ENCODE data around the gene ZFR2. TPM values are rescaled to one million over a fixed set of nuclear protein-coding genes. Genes with fewer than 3 reads are reported as not detected.

The ZFR2 gene
- total RNA-seq, 1 experiment from 2014 or later = not detected

DNA sequence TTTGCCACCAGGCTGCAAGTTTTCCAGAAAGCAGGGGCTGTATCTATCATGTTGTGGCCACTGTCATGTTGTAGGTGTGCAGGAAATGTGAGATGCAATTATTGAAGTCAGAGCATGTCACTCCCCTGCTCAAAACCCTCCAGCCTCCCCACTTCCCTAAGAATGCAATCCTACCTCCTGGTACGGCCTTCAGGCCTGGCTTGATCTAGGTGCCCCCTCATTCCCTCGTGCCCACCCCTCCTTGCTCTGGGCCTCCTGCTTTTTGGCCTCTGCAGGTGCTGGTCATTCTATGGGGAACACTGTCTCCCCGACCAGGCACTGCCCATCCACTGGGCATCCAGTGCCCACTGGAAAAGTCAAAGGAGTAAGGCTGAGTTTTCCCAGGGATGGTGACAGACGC lies 54.2 kb downstream of the ZFR2 start:
- ChIA-PET POLR2A (no interaction called here), CTCF (interaction anchor here (0.7 kb wide), 1 partner anchor 14 kb away, joined by 3 read pairs; no protein-coding TSS in a partner anchor)
- no peaks in the 10 kb centered on the region for H3K9me3 Mint-ChIP-seq (ENCODE audit: unreplicated experiment)
- H3K27ac Mint-ChIP-seq (ENCODE audit: low read depth, unreplicated experiment) = no peak overlapping the region
- peaks cover 10% of the 10 kb centered on the region for H3K27me3 Mint-ChIP-seq (ENCODE audit: insufficient read depth, unreplicated experiment)
- H3K4me1 Mint-ChIP-seq (ENCODE audit: insufficient read depth, unreplicated experiment) = no peaks in the 10 kb centered on the region
- TF ChIP-seq, protein P1, sequence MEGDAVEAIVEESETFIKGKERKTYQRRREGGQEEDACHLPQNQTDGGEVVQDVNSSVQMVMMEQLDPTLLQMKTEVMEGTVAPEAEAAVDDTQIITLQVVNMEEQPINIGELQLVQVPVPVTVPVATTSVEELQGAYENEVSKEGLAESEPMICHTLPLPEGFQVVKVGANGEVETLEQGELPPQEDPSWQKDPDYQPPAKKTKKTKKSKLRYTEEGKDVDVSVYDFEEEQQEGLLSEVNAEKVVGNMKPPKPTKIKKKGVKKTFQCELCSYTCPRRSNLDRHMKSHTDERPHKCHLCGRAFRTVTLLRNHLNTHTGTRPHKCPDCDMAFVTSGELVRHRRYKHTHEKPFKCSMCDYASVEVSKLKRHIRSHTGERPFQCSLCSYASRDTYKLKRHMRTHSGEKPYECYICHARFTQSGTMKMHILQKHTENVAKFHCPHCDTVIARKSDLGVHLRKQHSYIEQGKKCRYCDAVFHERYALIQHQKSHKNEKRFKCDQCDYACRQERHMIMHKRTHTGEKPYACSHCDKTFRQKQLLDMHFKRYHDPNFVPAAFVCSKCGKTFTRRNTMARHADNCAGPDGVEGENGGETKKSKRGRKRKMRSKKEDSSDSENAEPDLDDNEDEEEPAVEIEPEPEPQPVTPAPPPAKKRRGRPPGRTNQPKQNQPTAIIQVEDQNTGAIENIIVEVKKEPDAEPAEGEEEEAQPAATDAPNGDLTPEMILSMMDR (IDR thresholded peaks at IDR 0.05; ENCODE audit: unreplicated experiment) = no peak
- H3K36me3 Mint-ChIP-seq (ENCODE audit: insufficient read depth, unreplicated experiment) = no peaks in the 10 kb centered on the region
- intact Hi-C loops (cut with micrococcal nuclease) = no loop called here
- H3K4me3 Mint-ChIP-seq (ENCODE audit: unreplicated experiment) = no peak overlapping the region
- no peak for DNase-seq (ENCODE audit: unreplicated experiment)
- BruUV-seq (replicated peaks) = no TSS peak

DNA sequence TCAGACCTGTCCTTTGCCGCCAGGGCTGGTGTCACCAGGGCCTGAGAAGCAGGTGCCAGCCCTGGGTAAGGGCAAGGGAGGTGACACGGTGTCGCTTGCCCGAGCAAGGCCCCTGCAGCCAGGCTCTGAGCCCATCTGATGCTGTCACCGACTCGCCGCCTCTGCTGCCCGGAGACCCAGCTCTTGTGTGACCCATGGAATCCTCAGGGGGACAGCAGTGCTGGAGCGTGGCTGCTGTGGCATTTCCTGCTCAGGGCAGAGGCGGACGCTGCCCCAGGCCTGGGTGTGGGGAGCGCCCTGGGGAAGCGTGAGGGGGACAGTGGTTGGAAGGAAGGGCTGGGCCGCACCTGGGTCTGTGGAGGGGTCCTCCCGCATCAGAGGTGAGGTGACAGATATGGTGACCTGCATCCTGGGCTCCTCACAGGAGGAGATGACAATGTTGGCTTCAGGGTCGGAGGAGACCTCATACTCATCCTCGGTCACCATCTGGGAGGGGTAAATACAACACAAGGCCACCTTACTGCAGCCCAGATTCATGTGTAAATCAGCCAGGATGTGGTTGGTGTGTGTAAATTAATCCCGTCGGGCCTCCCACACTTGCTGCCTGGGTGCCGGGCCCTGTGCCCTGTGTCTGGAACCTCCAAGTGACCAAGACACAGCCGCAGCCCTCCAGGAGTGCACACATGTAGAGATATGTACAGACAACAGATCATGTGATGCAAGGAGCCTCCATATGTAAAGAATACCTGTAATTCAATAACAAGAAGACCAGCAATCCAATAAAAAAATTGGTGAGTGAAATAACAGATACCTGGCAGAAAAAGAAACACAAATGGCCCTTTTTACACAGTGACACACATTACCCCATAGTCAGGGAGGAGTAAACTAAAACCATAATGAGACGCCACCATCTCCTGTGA lies 55.1 kb downstream of the ZFR2 start:
- POLR2A ChIA-PET = interaction anchor here (0.5 kb wide), 1 partner anchor 76 kb away, joined by 3 read pairs; no protein-coding TSS in a partner anchor
- Mint-ChIP-seq H3K4me1 (ENCODE audit: insufficient read depth, unreplicated experiment) (no peaks in the 10 kb centered on the region), H3K36me3 (ENCODE audit: insufficient read depth, unreplicated experiment) (peaks cover 6% of the 10 kb centered on the region), H3K27me3 (ENCODE audit: insufficient read depth, unreplicated experiment) (peaks cover 10% of the 10 kb centered on the region), H3K4me3 (ENCODE audit: unreplicated experiment) (no peak overlapping the region), H3K9me3 (ENCODE audit: unreplicated experiment) (no peaks in the 10 kb centered on the region), H3K27ac (ENCODE audit: low read depth, unreplicated experiment) (no peak overlapping the region)
- DNase-seq (ENCODE audit: unreplicated experiment) = no peak
- CTCF ChIA-PET = interaction anchor here (0.7 kb wide), 1 partner anchor 13 kb away, joined by 3 read pairs; no protein-coding TSS in a partner anchor
- no TSS peak for BruUV-seq (replicated peaks)
- TF ChIP-seq, protein P1 (IDR thresholded peaks at IDR 0.05; ENCODE audit: unreplicated experiment) = no peak
- intact Hi-C loops (cut with micrococcal nuclease) = no loop called here

DNA sequence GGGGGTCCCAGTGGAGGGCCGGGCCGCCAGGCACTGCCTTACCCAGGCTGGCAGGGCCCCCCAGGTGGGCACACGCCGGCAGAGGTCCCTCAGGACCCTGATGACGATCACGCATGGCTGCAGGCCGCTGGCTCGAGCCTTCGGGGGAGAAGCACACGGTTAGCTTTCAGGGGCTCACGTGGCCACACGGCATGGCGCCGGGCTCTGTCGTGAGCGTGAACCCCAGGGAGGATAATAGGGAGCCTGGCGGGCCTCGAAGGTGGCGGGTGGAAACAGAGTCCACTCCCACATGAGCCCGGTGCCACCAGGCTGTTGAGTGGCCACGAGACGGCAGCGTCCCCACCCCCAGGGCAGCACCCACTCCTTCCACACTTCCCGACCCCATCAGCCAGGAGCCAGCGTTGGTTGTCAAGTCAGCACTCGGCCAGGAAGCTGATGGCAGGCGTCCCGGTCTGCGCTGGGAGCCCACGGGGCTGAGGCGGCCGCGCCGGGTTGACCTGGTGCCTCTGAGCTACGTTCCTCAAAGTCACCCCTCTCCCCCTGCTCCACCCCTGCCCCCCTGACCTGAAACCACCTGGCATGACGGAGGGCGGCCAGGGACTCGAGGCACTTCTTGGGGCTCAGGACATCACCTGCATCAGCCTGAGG lies 58.0 kb downstream of the ZFR2 start:
- H3K27ac Mint-ChIP-seq (ENCODE audit: low read depth, unreplicated experiment) = no peak overlapping the region
- peaks cover 6% of the 10 kb centered on the region for H3K36me3 Mint-ChIP-seq (ENCODE audit: insufficient read depth, unreplicated experiment)
- no peaks in the 10 kb centered on the region for H3K9me3 Mint-ChIP-seq (ENCODE audit: unreplicated experiment)
- DNase-seq (ENCODE audit: unreplicated experiment) = no peak
- no TSS peak for BruUV-seq (replicated peaks)
- no peaks in the 10 kb centered on the region for H3K4me1 Mint-ChIP-seq (ENCODE audit: insufficient read depth, unreplicated experiment)
- ChIA-PET CTCF (no interaction called here), POLR2A (no interaction called here)
- no peaks in the 10 kb centered on the region for H3K27me3 Mint-ChIP-seq (ENCODE audit: insufficient read depth, unreplicated experiment)
- intact Hi-C loops (cut with micrococcal nuclease) = no loop called here
- no peak overlapping the region for H3K4me3 Mint-ChIP-seq (ENCODE audit: unreplicated experiment)
- TF ChIP-seq, protein P1 (IDR thresholded peaks at IDR 0.05; ENCODE audit: unreplicated experiment) = no peak

DNA sequence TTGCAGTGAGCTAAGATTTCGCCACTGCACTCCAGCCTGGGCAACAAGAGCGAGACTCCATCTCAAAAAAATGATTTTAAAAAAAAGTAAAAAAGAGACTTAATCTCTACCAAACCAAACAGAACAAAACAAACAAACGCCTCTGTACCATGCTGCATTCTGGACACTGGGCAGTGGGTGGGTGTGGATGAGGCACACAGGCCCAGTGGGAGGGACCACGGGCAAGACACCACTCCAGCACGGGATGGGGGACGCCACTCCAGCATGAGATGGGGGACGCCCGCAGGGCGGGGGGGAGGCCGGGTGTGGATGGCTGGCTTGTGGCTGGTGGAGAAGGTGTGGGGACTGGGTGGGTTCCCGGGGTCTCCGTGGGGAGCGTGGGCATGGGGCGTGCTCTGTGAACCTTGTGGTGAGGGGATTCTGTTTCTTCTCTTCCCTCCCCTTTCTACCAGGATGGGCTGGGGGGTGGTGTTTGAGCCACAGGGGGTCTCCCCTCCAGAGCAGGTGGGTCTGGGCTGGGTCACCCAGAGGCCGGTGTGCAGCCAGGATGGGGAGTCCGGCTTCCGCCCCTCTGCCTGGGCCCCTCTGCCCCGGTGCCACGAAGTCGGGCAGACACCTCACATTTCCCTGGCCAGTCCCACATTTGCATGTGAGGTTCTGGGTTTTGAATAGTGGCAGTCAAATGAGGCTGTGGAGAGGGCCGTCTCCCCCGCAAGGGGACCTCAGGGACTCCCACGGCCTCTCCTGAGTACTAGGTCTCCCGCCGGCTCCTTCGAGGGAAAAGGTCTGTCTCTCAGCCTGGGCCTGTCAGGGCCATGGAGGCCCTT lies 58.7 kb downstream of the ZFR2 start:
- H3K9me3 Mint-ChIP-seq (ENCODE audit: unreplicated experiment) = no peaks in the 10 kb centered on the region
- ChIA-PET CTCF (no interaction called here), POLR2A (no interaction called here)
- no peak overlapping the region for H3K27ac Mint-ChIP-seq (ENCODE audit: low read depth, unreplicated experiment)
- no peaks in the 10 kb centered on the region for H3K4me1 Mint-ChIP-seq (ENCODE audit: insufficient read depth, unreplicated experiment)
- intact Hi-C loops (cut with micrococcal nuclease) = no loop called here
- H3K4me3 Mint-ChIP-seq (ENCODE audit: unreplicated experiment) = no peak overlapping the region
- no peaks in the 10 kb centered on the region for H3K27me3 Mint-ChIP-seq (ENCODE audit: insufficient read depth, unreplicated experiment)
- no peak for DNase-seq (ENCODE audit: unreplicated experiment)
- TF ChIP-seq, protein P1 (IDR thresholded peaks at IDR 0.05; ENCODE audit: unreplicated experiment) = no peak
- H3K36me3 Mint-ChIP-seq (ENCODE audit: insufficient read depth, unreplicated experiment) = peaks cover 6% of the 10 kb centered on the region
- no TSS peak for BruUV-seq (replicated peaks)

Data from MCF 10A (cell line).